Skeletal muscle cell (primary cell): ENCODE results near the gene TGM2.

ENCODE experiments used
- DNase-seq: peaks from one replicate; pipeline ENCODE4 v3.0.0-alpha.2; 2010; ENCODE audit warnings: low read depth
- H3K4me3 ChIP-seq: 2 replicates; pipeline ENCODE4 v1.5.1; 2011; ENCODE audit warnings: low read depth, mild to moderate bottlenecking, control low read depth, low read length, moderate library complexity

Gene TGM2

DNA sequence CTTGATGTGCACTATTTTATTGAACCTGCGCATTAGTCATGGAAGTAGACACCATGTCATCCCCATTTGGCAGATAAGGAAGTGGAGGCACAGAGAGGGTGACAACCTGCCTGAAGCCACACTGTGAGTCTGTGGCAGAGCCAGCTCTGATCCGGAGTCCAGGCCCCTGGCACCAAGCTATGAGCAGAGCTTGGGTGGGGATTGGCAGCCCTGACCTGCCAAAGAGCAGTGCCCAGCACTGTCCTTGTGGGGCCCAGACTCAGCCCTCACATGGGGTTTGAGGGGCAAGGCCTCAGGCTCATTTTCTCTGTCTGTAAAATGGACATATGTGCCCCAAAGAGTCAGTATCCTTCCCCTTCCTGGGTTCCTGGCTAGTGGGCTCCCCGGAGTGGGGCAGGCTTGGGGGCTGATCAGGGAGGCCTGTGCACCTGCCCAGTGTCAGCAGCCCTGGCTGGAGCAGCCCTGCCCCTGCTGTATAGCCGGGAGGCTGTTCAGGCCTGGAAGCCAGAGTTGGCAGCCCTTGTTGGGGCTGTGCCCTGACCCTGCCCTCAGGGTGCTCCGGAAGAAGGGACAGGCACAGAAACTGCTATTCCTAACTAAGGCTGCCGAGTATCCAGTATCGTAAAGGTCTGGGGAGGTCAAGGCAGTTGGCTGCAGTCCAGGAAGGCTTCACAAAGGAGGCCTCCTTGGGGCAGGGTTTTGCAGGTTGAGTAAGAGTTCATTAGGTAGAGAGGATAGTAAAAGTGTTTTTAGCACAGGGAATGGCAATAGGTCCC, 38.7 kb downstream of the TGM2 start:
- DNase-seq = no peak
- no peak overlapping the region for H3K4me3 ChIP-seq

DNA sequence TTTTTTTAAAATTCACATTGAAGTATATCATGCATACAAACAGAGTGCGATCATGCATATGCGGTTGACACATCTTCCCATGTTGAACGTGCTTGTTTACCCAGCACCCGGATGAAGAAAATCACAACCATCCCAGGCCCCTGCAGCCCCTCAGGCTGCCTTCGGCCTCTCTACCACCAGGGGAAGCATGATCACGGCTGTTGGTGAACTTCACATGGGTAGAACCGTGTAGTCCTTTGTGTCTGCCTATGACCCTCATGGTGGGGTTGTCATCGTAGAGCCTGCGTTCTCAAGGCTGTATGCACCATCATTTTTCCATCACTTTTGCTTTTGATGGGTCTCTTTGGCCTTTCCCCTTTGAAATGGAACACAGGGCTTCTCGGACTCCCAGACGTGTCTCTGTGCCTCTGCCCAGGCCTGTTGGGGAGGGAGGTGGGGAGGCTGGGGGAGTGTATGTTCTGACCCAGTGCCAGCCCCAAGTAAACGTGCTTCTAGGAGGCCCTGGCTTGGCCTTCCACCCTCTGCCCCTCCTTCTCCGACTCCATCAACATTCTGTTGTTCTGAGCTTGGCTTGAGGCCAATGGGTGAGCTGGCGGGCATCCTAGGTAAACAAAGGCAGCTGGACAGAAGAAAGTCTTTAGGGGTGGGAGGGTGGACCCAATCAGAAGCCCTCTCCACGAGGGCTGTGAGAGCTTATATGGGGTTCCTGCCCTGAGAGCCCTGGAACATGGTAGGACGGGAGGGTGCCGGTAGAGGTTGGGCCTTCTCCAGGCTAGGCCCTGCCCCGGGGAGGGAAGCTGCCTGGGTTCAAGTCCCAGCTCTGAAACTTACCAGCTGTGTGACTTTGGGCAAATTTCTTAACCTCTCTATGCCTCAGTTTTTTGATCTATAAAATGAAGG, 39.7 kb downstream of the TGM2 start:
- H3K4me3 ChIP-seq = no peak overlapping the region
- DNase-seq = no peak

DNA sequence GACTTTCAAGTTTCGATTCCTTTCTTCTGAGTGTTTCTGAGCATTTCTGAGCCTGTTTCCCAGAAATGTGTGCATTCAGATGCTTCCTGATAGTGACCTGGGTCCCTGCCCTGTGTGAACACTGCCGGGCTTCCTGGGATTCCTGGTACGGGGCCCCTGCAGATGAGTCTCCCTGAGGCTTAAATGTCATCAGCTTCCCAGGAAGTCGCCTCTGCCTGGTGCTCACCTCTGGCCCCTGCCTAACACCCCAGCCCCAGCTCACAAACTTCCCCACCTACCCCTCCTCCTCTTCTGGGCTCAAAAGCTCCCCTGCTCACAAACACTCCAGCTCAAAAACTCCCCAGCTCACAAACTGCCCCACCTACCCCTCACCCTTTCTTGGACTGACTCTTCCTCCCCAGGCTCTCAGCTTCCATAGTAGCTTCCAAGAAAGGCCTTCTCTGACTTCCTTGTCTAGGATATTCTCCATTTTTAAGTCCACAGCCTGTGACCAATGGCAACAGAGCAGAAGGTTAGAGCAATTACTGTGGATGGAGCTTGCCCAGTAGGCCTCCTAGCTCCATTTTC, 42.0 kb downstream of the TGM2 start:
- DNase-seq = no peak

DNA sequence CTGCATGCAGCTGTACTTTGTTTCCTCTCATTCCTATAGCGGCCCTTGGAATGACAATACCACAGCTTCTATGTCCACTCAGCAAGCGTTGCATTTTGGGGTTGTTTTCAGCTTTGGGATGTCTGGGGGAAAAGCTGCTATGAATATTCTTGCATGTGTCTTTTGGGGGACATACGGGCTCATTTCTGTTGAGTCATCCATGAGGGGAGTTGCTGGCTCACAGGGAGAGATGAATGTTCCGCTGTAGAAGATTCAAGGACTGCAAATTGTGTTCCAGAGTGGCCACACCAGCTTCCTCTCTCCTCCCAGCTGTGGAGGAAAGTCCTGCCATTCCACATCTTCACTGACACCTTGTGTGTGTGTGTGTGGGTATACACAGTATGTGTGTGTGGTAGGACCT, 43.3 kb downstream of the TGM2 start:
- DNase-seq = no peak
- no peak overlapping the region for H3K4me3 ChIP-seq

More for the DNA sequence above, 42.0 kb downstream of the TGM2 start:
- H3K4me3 ChIP-seq = no peak overlapping the region

DNA sequence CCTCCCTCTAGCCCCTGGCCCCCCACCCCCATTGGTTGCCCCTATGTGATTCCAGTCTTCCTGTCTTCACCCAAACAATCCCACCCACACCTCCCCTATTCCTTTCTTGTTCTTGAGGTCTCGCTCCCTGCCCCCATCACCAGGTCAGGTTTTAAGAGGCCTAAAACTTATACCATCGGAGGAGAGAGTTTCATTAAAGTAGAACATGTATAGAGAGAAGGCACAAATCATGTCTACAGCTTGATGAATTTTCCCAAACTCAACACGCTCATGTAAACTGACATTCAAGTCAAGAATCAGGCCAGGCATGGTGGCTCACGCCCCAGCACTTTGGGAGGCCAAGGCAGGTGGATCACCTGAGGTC, 44.5 kb downstream of the TGM2 start:
- DNase-seq = no peak
- H3K4me3 ChIP-seq = no peak overlapping the region

DNA sequence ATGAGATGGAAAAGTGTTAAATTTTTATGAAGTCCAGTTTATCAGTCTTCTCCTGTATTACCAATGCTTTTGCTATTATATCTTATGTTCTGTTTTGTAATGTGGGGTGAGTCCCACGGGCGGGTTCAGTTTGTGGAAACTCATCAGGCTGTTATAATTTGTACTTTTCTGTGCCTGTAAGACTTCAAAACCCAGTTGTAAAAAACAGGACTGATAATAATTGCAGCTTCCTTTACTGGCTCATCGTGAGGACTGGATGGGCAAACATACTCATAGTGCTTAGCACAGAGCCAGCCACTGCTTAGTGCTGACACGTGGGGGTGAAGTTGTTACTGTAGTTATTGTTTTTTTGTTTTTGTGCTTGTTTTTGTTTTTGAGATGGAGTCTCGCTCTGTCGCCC, 45.6 kb downstream of the TGM2 start:
- no peak for DNase-seq
- no peak overlapping the region for H3K4me3 ChIP-seq

DNA sequence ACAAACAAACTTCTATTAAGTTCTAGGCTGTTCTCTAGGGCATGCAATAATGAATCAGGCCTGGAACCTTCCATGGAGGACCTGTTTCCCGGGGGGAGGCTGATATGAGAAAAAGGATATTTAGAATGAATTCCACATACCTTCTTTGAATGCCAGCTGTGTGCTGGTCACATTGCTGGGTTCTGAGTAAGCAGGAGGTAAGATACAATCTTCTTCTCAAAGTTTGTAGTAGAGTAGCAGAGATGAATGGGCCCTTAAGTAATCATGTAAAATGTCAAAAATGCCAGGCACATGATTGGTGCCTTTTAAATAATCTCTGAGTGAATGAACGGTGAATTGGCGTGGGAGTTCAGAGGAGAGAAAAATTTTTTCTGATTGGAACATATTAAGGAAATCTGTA, 47.4 kb downstream of the TGM2 start:
- H3K4me3 ChIP-seq = no peak overlapping the region
- no peak for DNase-seq

DNA sequence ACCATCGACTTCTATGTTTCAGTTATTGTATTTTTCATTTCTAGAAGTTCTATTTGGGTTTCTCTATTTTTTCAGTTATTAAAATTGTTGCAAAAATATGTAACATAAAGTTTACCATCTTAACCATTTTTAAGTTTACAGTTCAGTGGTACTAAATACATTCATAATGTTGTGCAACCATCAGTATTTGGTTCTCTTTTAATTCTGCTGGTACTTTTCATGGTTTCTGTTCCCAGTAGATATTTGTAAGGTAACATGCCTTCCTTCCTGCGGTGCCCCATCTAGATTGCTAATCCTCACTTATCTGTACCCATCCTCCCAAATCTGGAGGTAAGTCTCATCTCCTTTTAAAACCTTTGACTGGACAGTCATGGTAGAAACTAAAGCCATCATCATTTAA, 47.9 kb downstream of the TGM2 start:
- no peak for DNase-seq
- H3K4me3 ChIP-seq = no peak overlapping the region

DNA sequence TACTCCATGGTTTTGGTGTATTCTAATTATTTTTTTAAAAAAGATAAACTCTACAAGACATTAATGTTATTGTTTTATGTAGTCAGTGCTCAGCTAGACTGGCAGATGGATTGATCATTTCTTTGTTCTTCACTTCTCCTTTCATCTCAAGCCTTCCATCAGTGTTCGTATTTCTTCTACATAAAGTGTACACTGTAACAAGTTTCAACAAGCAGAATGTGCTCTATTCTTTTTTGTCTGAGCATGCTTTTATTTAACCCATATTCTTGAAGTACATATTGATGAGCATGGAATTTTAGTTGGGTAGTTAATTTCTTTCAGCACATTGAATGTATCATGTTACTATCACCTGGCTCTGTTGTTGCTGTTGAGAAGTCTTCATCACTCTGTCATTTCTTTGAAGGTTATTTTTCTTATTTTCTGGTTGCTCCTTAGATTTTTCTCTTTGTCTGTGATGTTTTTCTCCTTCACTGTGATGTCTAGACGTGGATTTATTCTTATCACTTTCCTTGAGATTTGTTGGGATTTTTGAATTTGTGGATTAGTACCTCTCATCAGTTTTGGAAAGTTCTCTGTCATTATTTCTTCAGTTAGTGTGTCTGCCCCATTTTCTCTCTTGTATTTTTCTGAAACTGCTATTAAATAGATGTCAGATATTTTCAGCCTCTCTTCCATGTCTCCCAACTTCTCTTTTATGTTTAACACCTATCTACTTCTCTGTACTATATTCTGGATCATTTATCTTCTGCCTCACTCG, 48.5 kb downstream of the TGM2 start:
- H3K4me3 ChIP-seq = no peak overlapping the region
- no peak for DNase-seq

DNA sequence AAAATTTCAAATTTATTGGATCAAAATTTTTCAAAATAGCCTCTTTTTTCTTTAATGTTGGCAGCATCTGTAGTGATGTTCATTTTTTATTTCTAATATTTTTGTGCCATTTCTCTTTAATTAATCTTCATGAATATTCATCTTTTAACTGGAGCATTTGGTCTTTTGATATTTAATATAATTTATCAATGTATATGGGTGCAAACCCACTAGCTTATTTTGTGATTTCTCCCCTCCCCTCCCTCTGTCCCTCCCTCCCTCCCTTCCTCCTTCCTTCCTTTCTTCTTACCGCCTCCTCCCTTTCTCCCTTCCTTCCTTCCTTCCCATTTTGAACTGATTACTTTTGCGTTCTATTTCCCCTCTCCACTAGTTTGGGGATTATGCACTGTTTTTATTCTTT, 49.2 kb downstream of the TGM2 start:
- no peak for DNase-seq

DNA sequence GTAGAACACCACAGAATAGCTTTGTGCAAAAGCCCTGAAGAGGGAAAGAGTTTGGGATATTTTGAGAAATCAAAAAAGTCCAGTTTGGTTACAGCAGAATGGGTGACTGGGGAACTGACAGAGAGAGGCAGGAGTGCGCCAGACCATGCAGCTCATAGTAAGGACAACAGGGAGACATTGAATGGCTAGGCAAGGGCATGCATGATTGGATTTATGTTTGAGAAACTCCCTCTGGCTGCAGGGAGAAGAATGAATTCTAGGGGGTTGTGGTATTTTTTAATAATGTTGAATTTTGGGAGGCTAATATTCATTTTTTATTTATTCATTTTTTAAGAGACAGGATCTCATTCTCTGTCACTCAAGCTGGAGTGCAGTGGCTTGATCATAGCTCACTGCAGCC, 49.9 kb downstream of the TGM2 start:
- no peak overlapping the region for H3K4me3 ChIP-seq
- DNase-seq = no peak

More for the DNA sequence above, 49.2 kb downstream of the TGM2 start:
- no peak overlapping the region for H3K4me3 ChIP-seq

DNA sequence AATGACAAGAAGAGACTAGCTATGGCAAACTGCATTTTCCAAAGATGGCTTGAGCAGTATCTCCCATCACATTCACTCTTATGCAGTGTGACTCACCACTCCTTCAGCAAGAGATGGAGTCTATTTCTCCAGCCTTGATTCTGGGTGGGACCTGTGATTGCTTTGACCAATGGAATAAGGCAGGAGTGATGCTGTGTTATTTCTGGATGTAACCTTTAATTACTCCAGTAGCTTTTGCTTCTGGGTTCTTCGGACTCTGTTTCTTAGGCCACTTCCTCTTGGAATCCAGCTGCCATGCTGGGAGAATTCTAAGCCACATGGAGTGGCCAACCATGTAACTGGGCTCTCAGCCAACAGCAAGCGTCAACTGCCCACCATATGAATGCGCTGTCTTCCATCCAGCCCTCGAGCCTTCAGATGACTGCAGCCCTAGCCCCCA, 50.7 kb downstream of the TGM2 start:
- H3K4me3 ChIP-seq = no peak overlapping the region
- no peak for DNase-seq

DNA sequence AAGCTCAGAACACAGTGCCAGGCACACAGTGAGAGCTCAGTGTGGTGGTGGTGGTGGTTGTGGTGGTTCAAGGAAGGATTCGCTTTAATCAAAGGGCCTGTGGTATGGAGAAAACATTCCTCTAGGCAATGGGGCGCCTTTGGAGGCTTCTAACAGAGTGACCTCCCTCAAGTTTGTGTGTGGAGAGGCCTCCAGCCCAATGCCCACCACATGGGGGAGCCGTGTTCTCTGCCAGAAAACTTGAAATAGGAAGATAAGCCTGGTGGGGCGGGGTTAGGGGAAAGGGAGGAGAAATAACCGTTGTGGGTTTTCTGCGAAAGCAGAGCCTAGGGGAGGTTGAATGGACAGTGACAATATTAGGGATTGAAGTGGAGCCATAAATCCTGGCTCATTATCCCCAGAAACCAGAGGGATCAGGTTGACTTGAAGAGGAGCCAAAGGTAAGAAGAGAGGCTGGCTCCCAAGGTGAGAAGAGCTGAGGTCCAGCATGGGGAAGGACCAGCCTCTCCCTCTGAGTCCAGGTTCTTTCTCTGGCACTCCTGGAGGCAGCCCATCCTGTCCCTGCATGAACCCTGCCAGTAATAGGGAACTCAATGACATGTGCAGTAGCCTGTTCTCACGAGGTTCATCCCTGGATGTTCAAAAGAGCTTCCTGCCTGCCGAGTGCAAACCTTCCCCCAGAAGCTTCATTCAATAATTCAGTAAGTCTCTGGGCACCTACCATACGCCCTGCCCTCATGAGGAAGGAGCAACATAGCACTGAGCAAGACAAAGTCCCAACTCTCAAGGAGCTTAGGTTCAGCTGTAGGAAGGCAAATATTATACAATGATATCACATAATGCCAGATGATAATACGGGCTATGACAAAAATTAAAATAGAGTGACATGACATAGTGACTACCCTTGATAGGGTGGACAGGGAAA, 51.4 kb downstream of the TGM2 start:
- H3K4me3 ChIP-seq = no peak overlapping the region
- DNase-seq = no peak

DNA sequence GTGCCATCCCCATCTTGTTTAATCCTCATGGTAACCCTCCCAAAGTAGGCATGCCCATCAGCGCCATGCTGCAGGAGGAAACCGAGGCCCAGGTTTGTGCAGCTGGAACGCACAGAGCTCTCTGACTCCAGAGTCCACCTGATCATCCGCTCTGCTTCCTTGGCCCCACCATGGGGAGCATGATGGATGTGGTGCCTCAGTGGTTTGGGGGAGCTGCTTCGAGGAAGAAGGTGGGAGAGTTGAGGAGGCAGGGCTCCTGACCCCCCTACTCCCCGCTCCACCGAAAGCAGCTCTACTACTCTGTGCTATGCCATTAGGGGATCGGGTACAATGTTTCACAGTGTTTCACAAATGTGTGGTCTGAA, 52.2 kb downstream of the TGM2 start:
- H3K4me3 ChIP-seq = no peak overlapping the region
- DNase-seq = no peak

DNA sequence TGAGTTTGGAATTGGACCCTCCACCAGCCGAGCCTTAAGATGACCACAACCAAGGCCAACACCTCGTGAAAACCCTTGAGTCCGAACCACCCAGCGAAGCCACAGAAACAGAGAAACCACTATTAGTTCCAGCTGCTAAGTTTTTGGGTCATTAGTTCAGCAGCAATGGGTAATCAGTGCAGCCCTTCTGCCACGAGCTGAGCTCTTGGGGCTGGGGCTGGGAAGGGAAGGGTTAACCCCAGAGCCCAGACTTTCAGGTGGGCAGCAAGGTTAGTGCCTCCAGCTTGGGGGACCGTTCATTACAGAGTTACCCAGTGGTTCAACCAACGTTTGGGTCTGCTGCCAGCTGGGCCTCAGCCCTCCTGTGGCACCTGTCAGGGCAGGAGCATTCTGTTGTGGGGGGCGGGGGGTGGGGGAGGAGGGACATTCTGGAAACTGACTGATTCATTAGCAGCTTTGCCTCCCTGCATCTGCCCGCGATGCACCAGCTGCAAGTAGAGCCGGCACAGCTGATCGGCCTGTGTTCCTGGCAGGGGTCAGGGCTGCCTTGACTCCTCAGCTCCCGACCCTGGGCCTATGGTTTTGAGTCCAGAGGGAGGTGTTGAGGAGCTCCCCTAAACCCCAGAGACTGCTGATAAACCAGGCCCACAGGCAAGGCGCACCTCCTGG, 52.7 kb downstream of the TGM2 start:
- DNase-seq = no peak
- H3K4me3 ChIP-seq = no peak overlapping the region

DNA sequence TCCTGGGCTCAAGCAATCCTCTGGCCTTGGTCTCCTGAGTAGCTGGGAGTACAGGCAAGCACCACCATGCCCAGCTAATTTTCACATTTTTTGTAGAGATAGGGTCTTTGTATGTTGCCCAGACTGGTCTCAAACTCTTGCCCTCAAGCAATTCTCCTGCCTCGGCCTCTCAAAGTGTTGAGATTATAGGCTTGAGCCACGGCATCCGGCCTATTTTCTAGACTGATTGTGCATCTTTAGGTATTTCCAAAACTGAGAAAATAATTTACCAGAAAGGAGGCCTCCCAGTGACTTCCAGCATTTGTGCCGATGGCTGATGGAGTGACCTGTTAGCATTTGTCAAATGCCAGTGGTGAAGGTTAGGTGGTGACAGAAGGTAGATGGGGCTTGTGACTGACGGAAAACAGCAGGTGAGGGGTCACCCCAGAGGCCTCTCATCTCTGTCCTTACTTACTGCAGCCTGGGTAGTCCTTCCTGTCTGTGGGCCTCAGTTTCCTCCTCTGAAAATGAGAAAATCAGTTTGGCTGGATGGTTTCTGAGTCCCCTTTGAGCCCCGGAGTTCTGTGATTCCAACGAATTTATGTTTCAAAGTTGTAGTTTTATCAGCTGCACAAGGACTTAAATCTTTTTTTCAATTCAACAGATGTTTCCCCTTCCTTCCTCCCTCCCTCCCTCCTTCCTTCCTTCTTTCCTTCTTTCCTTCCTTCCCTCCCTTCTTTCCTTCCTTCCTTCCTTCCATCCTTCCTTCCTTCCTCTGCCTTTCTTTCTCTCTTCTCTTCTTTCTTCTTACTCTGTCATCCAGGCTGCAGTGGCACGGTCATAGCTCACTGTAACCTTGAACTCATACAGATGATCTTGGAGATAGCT, 53.5 kb downstream of the TGM2 start:
- no peak overlapping the region for H3K4me3 ChIP-seq
- no peak for DNase-seq

DNA sequence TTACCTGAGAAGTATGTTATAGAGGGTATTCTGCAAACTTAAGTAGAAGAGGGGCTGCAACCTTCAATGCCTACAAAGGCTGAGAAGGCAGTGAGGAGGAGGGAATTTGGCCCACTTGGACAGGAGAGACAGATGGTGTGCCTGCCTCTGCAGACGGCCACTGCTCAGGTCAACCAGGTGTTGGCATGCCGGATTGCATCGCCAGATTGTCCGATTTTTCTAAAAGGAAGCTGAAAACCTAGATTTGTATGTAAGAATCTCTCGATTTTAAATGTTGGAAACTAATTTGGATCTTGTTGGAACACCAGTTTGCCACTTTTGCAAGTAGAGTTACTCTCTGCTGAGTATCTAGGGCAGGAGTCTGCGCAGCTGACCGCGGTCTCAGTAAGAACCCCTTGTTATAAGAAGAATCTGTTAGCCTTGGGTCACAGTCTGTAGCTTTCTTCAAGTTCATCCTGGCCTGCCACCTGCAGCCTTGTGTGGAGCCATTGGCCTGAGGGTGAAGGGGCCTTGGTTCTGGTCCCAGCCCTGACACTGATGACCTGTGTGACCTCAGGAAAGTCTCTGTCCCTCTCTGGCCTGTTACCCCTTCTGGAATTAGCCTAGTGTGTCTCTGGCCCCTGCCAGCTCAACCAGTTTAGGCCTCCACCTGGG, 54.4 kb downstream of the TGM2 start:
- DNase-seq = no peak
- H3K4me3 ChIP-seq = no peak overlapping the region
